Psoas muscle (tissue), 8 donors: ENCODE results near the gene ZBTB18. TPM values are rescaled to one million over a fixed set of nuclear protein-coding genes. Genes with fewer than 3 reads are reported as not detected.

ENCODE experiments used
- ATAC-seq, 4 donors: fragments of 200-7000 bp; cut with Tn5 transposase; one replicate each; pipeline ENCODE4 v1.9.1; 2020; ENCODE audit warnings: moderate library complexity in 3 of 4, mild to moderate bottlenecking in 2 of 4
- DNase-seq, 2 donors: peaks; one replicate each; pipeline ENCODE4 v3.0.0-alpha.2; 2020
- H3K27ac ChIP-seq: fragments of 200-600 bp; one replicate; pipeline ENCODE4 v1.8.0; 2022
- H3K27me3 ChIP-seq, 3 donors: fragments of 200-600 bp in 1 of 3; one replicate each; pipeline versions ENCODE4 v1.6.1 to v1.8.0; 2013 to 2022; ENCODE audit warnings: low read length in 2 of 3, mild to moderate bottlenecking in 2 of 3, moderate library complexity in 1 of 3; ENCODE audit not compliant: insufficient read depth in 3 of 3
- H3K36me3 ChIP-seq, 2 donors: fragments of 200-600 bp in 1 of 2; one replicate each; pipeline versions ENCODE4 v1.6.1 to v1.8.0; 2013 to 2022; ENCODE audit warnings: low read depth in 1 of 2, mild to moderate bottlenecking in 1 of 2, moderate library complexity in 1 of 2; ENCODE audit not compliant: insufficient read depth in 1 of 2
- H3K4me1 ChIP-seq: fragments of 200-600 bp; one replicate; pipeline ENCODE4 v1.8.0; 2022
- H3K4me3 ChIP-seq: fragments of 200-600 bp; one replicate; pipeline ENCODE4 v1.8.0; 2022; ENCODE audit warnings: mild to moderate bottlenecking
- H3K9me3 ChIP-seq: fragments of 200-600 bp; one replicate; pipeline ENCODE4 v1.8.0; 2022
- CTCF ChIP-seq: fragments of 200-600 bp; IDR thresholded peaks from one replicate; pipeline ENCODE4 v1.8.0; 2022; ENCODE audit warnings: antibody characterized with exemption
- WGBS, 3 donors: extraction: QIAGEN DNeasy Blood & Tissue Kit; methylation state at CpG; one replicate each; pipeline versions ENCODE4 v1.1.6 to v1.1.7; 2013; 5-methylcytosine and 5-hydroxymethylcytosine counted together
- intact Hi-C, 2 donors: fragments of 100-400 bp; cut with DNase I; formaldehyde crosslinking; loops; one replicate each; pipeline versions ENCODE4 v1.11.0 to v1.14.2; 2022
- polyA plus RNA-seq, 3 donors: library from polyadenylated mRNA; stranded (reverse); fragments of 200-250 nt; gene quantifications; one replicate each; pipeline ENCODE4 v1.2.3, GENCODE V29; 2013
- total RNA-seq, 4 donors: library from RNA; stranded (reverse); fragmentation: NEBNext Ultra II Directional in 2 of 4; extraction: Animal tissue kit (Norgen Biotek cat#: 25700) in 2 of 4; gene quantifications; one replicate each; pipeline versions ENCODE4 v1.2.1 to v1.2.4, GENCODE V29; 2021 to 2023
- donor health status: healthy with polysubstance abuse.
- donor health status: DM: no; HTN: no; CAD: no; lungs with moderate emphysema.
- donor health status: Bipolar disorder and iron deficiency.
- donor health status: healthy.
- donor health status: DM: yes; HTN: yes; CAD: no.
- donor health status: DM: no; HTN: no; CAD: no.
- donor health status: DM: no; HTN: no; CAD: no.
- donor health status: DM: yes; HTN: yes; CAD: no.

The ZBTB18 gene
- total and polyA plus RNA-seq, 7 donors, result 18.8 to 85.0 (median 53.8) TPM

- H3K27ac ChIP-seq, result no peak overlapping the region
- ATAC-seq (no peak), DNase-seq (no peak)
- intact Hi-C loops, result no loop called here
- no peak overlapping the region for H3K4me3 ChIP-seq
- no peak for TF ChIP-seq CTCF
- H3K27me3 ChIP-seq, result no peaks in the 10 kb centered on the region
- H3K9me3 ChIP-seq, result no peaks in the 10 kb centered on the region
- H3K36me3 ChIP-seq, result no peaks in the 10 kb centered on the region
- WGBS, 3 donors, result 86 to 96% (median 92%) methylated on average over 6 of the region's 6 CpGs
- H3K4me1 ChIP-seq, result no peaks in the 10 kb centered on the region
Measured at GRCh38 chr1:244068567-244068966, 17.5 kb downstream of the ZBTB18 start.

GRCh38 chr1:244069326-244069898 lies 18.3 kb downstream of the ZBTB18 start:
- intact Hi-C loops, result no loop called here
- H3K27ac ChIP-seq, result no peak overlapping the region
- no peak for ATAC-seq
- no peak for TF ChIP-seq CTCF
- H3K27me3 ChIP-seq, result no peaks in the 10 kb centered on the region
- H3K4me3 ChIP-seq, result no peak overlapping the region
- no peaks in the 10 kb centered on the region for H3K9me3 ChIP-seq
- H3K36me3 ChIP-seq, result no peaks in the 10 kb centered on the region
- DNase-seq, result no peak
- no peaks in the 10 kb centered on the region for H3K4me1 ChIP-seq
- 91 to 93% (median 91%) methylated on average over 8 of the region's 8 CpGs for WGBS, 3 donors

GRCh38 chr1:244074559-244075171 lies 23.6 kb downstream of the ZBTB18 start:
- Histone ChIP-seq H3K9me3 (no peaks in the 10 kb centered on the region), H3K27me3 (peaks cover 0 to 6% (median 0%) of the 10 kb centered on the region in 3 donors), H3K27ac (no peak overlapping the region), H3K4me3 (no peak overlapping the region), H3K36me3 (no peaks in the 10 kb centered on the region), H3K4me1 (no peaks in the 10 kb centered on the region)
- no peak for TF ChIP-seq CTCF
- no peak for DNase-seq
- no peak for ATAC-seq
- intact Hi-C loops, result no loop called here
- 67 to 74% (median 71%) methylated on average over 19 of the region's 19 CpGs for WGBS, 3 donors

- H3K36me3 ChIP-seq, result no peaks in the 10 kb centered on the region
- peaks cover 0 to 6% (median 0%) of the 10 kb centered on the region in 3 donors for H3K27me3 ChIP-seq
- intact Hi-C loops, result no loop called here
- DNase-seq (no peak), ATAC-seq (no peak)
- H3K4me1 ChIP-seq, result no peaks in the 10 kb centered on the region
- H3K27ac ChIP-seq, result no peak overlapping the region
- no peak overlapping the region for H3K4me3 ChIP-seq
- 25 to 34% (median 25%) methylated on average over 8 of the region's 8 CpGs for WGBS, 3 donors
- no peak for TF ChIP-seq CTCF
- H3K9me3 ChIP-seq, result no peaks in the 10 kb centered on the region
Measured at GRCh38 chr1:244075247-244075722, 24.2 kb downstream of the ZBTB18 start.
